Measurements from ENCODE around the gene TAPT1.

TAPT1 gene

DNA sequence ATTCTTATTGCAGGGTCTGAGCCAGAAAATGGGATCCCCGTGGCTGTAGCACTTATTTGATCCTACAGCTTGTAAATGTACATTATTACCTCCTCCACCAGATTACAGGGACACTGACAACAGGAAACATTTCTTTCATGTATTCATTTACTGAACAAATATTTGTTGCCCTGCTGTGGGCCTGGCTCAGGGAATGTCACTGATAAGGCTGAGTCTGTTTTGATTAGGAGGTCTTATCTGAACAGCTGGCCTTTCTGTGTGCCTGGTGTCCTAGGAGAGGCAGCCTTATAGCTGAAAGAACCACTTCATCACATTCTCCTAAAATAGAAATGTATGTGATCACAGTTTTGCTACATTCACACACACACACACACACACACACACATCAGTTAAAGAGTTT, 96.9 kb downstream of the TAPT1 start:
- DNase-seq, result no peak

DNA sequence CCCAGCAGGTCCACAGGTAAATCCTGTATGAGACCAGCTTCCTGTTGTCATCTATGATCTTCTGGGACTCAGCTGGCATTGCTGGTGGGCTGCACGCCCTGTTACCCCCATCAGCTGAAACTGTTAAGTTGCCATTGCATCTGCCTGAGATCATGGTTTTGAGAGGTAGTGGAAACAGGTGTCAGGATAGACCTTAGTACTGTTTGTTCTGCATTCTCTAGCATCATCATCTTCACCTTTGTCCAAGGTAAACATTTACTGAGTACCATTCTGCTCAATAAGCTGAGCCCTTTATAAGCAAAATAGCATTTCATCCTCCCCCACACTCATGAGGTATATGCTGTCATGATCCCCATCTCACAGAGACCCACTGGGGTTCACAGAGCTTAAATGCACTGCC, 99.6 kb downstream of the TAPT1 start:
- DNase-seq, result no peak

DNA sequence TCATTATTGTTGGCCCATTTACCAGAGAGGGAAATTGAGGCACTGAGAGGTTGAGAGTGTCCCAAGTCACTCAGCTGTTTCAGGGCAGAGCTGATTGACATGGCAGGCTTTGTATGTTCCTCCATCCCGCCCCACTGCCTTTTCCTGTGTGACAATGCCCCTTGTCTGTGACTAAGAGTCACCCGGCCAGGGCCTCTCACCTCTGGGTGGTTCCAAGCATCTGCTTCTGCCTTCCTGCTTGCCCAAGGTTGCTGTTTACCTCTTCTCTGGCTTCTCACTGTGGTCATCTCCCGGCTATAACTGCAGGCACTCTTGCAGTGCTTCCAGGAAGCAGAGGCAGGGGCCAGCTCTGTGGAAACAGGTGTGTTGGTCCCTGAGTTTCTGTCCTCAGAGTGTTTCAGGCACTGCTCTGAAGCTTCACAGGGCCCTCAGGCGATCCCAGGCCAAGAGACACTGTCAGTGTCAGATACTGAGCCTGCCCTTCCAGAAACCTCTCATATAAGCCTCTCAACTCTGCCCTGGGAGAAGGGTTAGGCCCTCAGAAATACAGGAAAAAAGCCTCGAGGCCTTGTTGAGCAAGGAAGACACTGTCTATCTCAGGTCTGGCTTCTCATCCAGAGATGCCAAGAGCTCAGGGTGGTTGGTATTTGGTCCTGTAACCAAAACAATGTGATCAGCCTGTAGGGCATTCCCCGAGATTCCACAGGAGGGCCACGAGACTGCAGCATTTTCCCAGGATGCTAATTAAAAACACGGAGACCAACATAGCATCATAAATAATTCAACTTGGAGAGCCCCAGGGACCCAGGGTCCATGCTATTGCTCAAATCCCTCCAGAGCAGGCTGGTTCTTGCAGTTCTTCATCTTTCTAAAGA, 100.5 kb downstream of the TAPT1 start:
- no peak for DNase-seq

DNA sequence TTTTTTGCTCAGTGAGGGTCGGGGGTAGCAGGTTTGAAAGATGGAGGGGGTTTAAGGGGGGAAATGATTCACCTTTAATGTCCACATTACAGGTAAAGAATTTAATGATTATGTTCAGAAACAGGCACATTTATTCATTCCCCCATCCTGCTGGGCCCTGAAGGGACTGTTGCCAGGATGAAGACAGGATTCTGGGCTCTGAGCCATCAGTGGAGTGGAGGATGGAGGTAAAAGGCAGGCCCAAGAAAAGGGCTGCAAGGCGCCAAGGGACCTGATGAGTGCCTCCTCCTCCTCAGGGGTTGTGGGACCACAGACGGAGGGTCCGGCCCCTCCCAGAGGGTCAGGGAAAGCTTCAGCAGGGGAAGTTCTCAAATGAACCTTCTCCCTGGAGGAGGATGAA, 102.0 kb downstream of the TAPT1 start:
- DNase-seq, result peak; percentile 3

DNA sequence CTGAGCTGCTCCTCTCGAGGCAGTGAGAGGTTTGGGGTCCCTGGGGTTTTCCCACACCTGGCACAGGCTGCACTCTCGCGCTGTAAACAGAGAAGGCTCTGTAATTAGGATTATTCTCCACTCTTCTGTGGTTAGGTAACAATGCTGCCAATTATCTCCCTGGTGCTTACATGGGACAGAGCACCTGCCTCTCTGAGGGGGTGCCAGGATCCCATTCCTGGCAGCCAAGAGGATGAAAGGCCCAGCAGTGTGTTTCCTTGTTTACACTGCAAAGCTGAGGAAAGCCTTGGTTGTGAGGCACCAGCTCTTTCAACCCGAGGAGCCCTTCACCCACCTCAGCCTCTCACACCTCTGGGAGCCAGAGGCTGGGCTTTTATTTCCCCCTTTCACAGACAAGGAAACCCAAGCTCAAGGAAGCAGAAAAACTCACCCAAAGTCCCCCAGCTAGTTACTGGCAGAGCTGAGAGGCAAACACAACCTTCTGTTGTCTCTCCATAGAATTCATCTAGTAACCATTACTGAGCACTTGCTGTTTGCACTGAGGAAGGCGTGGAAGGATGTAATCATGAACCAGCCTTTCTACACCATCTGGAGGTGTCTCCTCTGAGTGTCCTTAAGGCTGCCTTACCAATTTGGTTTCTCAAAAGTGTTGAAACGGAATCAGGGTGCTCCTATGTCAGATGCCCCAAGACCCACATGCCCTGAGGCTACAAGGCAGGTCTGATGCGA, 102.8 kb downstream of the TAPT1 start:
- DNase-seq, result peak; percentile 24

DNA sequence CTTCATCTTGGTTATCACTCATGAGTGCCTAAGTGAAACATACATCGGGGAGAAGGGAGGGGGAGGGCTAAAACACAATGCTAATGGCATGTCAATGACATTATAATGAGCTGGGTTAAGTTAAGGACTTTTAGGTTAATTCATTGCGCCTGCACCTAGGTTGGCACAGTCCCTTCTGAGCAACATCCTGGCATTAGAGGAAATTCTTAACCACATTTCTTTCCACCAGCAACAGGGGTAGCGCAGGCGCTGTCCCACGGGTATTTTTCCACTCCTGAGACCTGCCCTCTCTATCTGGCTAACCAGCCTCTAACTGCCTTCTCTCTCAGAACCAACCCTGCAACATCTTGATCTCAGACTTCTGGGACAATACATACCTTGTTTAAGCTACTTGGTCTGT, 103.5 kb downstream of the TAPT1 start:
- no peak for DNase-seq

DNA sequence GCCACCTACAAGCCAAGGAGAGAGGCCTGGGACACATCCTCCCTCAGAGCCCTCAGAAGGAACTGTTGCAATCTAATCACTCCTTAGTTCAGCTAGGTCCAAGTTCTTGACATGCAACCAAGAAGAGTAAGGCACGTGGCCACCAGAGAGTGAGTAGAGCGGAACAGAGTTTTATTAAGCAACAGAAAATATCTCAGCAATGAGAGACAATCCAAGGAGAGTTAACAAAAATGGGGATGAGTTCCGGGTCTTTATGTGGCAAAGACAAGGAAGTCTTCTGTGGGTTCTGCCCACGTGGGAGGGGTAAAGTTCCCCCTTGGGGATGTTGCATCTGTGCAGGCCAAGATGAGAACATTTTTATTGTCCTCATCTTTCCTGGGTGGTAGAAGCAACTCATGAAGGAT, 104.0 kb downstream of the TAPT1 start:
- DNase-seq, result no peak

DNA sequence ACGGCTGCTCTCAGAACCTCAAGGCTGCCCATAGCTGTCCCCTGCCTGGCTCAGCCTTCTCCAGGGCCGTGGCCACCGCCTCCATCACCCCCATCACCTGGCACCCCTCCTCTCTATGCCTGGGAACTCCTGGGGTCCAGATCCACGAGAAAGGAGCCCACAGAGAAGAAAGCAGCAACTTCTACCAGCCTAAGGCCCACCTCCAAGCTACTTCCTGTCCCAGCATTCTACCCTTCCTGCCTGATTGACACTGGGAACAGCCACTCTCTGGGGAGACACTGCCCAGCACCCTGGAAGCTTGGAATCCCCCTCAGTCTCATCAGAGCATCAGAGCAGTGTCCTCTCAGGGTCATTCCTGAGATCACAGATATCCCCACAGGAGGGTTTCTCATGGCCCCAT, 105.6 kb downstream of the TAPT1 start:
- no peak for DNase-seq

DNA sequence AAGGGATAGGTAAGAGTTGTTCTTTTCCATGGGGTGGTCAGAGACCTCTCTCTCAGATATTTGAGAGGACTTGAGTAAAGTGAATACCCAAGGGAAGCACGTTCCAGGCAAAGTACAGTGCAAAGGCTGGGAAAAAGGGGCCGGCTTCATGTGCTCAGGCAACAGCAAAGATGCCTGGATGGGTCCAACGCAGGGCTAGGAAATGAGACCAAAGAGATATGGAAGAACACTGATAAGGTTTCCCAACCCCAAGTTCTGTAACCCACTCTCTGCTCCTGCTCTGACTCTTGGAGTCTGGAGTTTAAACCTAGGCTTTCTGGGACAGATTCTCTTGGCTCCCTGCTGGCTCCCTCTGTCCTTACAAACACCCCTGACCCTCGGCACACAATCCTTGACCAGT, 106.3 kb downstream of the TAPT1 start:
- DNase-seq, result no peak

DNA sequence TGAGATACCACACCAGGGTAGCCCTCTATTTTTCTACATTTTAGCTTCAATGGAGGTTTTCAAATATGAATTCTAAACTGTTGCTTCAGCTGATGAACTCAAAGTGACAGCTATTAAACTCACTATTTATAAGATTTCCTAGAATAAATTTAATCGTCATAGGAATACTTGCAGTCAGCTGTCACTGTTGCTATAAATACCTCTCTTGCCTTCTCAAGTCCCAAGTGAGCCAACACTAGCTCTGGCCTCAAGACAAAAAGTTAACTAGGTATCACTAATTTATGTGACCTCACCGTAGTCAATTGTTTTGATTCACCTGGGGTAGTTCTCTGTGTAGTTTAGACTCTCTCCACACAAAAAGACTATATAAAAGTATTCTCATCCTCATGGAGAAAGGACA, 108.2 kb downstream of the TAPT1 start:
- DNase-seq, result no peak

DNA sequence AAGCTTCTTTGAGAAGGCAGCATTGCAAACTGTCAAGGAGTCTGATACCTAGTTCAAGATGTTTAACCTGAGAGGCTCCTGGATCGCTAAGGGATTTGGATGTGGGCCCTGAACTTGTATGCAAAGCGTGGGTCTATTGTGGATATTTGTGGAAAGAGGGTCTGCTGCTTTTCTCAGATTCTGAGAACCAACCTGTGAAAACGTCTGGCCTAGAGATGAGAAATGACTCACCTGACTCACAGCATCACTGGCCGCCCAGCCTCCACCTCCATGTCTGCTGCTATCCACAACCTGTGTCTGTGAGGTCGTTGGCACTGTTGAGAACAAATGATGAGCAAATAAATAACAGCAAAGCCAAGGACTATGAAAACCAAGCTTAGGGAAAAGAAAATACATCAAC, 109.1 kb downstream of the TAPT1 start:
- no peak for DNase-seq

DNA sequence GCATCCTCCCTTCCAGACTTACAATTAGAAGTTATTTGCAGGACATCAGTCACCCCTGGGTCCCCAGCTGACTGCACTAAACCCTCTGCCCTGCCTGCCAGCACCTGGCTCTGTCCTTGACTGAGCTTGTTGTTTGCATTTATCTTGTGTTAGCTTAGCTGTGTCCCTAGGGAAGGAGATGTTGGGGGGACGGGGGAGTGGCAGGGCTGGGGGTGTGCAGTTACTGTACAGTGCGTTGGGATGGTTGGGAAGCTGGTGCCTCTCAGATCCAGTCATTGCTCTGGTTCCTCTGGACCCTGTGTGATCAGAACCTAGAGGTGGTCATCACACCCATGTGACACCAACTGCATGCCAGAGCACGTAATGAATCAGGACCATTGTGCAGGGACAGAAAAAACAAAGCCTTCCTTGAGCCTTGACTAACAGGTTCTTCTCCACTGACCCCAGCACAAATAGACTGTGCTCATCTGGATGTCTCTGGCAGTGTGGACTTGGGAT, 109.7 kb downstream of the TAPT1 start:
- DNase-seq, result no peak

DNA sequence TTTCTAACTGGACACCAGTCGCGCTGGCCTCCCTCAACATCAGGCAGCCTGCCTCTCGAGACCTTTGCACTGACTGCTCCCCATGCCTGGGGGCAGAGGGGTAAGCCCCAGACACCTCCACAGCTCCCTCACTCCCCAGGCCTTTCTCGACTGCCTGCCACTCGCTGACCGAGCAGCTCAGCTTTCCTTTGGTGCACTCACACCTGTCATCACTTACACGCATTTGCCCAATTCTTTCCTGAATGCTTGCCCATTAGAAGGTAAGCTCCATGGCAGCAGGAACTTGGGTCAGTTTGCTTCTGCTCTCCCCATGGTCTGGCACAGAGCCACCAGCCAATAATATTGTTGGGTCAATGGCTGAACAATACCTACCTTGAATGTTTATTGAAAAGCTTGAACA, 110.3 kb downstream of the TAPT1 start:
- no peak for DNase-seq

DNA sequence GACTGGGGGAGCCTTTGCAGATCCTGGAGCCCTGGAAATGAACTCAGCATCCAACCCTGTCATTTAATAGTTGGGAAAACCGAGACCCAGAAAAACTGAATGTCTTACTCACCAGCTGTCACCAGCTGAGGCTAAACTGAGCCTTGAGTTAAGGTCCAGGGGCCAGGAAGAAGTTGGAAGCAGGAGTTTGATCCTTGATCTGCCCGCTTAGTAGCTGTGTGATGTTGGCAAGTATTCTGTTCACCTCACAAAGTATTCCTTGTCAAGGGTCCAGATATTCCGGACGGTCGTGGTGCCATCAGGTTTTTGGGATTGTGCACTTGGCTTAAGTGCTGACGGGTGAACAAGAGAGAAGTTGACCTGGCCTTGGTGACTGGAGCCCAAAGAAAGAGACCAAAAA, 111.7 kb downstream of the TAPT1 start:
- no peak for DNase-seq

DNA sequence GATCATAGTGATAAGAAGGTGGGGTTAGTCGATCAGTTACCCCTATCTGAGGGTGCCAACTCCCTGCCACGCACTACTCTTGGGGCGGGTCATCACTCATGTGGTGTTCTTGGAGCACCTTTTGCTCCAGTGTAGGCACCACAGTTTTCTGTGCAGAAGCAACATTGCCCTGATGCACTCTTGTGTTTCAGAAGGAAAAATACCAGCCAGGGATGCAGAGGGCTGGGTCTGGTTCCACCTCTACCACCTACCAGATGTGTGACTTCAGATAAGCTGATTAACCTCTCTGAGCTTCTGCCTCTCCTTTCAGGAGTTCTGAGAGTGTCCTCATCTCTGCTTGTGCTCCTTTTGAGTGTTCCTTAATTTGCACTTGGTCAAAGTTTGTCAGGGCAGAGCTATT, 112.5 kb downstream of the TAPT1 start:
- no peak for DNase-seq

DNA sequence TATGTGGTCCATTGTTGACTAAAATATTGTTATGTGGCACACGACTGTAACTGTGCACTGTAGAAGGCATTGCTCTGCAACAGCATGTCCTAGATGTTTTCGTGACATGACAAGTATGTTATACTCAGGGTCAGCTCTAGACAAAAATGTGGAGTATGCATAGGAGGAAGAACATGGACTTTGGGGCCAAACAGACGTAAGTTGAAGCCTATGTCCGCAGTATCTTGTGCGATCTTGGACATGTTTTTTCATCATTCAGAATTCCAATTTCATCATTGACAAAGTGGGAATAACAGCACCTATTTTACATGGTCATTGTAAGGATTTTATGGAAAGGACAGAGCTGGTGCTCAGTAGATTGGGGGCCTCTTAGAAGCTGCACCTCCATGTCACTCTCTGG, 114.7 kb downstream of the TAPT1 start:
- DNase-seq, result no peak

DNA sequence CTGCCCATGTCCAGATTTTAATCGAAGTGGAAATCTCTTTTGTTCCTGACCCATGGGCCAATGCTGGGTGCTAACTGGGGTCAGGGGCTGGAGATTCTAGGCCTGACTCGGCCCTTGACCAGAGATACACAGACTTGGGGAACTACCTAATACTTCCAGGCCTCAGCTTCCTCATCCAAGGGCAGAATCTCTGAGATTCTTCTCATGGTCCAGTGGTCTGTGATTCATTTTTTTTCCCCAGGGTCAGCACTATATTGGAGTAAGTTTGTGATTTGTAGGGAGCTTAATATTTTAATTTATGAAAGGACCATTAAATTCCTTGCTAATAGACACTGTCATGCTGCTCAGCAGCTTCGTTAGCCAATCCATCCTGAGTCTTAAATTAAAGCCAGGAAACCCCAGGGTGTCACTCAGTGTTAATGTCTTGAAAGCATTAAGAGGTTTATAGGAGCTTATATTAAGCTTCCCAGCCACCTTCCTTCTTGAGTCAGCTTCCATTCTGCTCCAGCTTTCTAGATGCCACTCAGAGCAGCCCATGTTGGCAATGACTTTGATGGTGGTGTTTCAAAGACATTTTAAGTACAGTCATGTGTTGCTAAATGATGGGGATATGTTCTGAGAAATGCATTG, 115.5 kb downstream of the TAPT1 start:
- DNase-seq, result no peak
